Nephron (organoid): ENCODE data around the gene CSNK1E.

Experiments used
- H3K27ac Mint-ChIP-seq, 3 experiments: 2 replicates each; pipeline ENCODE4 v1.8.0; 2020; ENCODE audit warnings: mixed read lengths in 3 of 3, mild to moderate bottlenecking in 2 of 3, moderate library complexity in 1 of 3
- H3K27me3 Mint-ChIP-seq: 2 replicates; pipeline ENCODE4 v1.8.0; 2021; ENCODE audit warnings: low read depth, mild to moderate bottlenecking, moderate library complexity, mixed read lengths
- H3K36me3 Mint-ChIP-seq: 2 replicates; pipeline ENCODE4 v1.8.0; 2020; ENCODE audit warnings: low read depth, mixed read lengths
- H3K4me1 Mint-ChIP-seq: 2 replicates; pipeline ENCODE4 v1.8.0; 2020; ENCODE audit warnings: mixed read lengths
- H3K4me3 Mint-ChIP-seq, 3 experiments: 2 replicates each; pipeline ENCODE4 v1.8.0; 2020; ENCODE audit warnings: mild to moderate bottlenecking in 3 of 3, mixed read lengths in 3 of 3, moderate library complexity in 2 of 3
- H3K9me3 Mint-ChIP-seq: 2 replicates; pipeline ENCODE4 v1.8.0; 2020; ENCODE audit warnings: mixed read lengths
- CTCF ChIP-seq, 3 experiments: fragments of 200-600 bp; sonication (generic); IDR thresholded peaks; one replicate each; pipeline ENCODE4 v1.5.0; 2021; ENCODE audit warnings: antibody characterized with exemption in 3 of 3; ENCODE audit not compliant: unreplicated experiment in 3 of 3

CSNK1E gene

GRCh38 chr22:38310518-38311322 lies 6.5 kb downstream of the CSNK1E start:
- H3K36me3 Mint-ChIP-seq: peaks cover 42% of the 10 kb centered on the region
- H3K9me3 Mint-ChIP-seq: no peaks in the 10 kb centered on the region
- peaks cover 70% of the 10 kb centered on the region for H3K4me1 Mint-ChIP-seq
- H3K27ac Mint-ChIP-seq: peak overlapping the region in 2 of 3 experiments; percentile 52 to 64
- no peaks in the 10 kb centered on the region for H3K27me3 Mint-ChIP-seq
- H3K4me3 Mint-ChIP-seq: peak overlapping the region in 1 of 3 experiments; percentile 39
- no peak for TF ChIP-seq CTCF (IDR thresholded peaks at IDR 0.05; ENCODE audit: unreplicated experiment in 3 of 3)

DNA sequence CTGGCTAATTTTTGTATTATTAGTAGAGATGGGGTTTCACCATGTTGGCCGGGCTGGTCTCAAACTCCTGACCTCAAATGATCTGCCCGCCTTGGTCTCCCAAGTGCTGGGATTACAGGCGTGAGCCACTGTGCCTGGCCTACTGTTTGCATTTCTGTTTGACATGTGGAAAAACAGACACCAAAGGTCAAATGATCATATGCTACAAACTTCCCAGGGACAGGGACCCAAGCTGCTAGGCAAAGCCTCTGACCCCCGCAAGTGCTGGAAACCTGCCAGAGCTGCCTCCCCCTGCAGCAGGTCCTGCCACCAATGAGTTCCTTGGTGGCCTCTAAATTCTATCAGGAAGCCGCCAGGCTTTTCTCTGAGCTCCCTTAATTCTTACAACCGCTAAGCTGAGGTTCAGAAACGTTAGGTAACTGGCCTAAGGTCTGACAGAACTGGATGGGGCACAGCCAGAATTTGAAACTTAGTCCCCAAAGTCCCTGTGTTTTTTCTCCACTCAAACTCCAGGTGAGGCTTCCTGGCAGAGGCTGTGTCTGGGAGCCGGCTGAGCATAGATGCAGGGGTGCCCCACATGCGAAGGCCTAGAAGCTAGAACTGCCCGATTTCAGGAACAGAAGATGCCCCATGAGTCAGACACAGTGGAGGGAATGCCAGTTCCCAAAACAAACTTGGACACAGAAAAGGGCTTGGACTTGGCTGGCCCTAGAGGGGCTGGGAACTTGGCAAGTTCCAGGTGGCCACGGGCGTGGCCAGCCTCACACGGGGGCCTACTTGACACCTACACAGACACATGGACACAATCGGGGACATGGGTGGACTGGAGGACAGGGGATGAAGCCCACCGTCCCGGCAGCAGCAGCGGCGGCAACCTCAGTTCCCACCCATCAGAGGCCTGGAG lies 7.4 kb downstream of the CSNK1E start:
- peak overlapping the region in 1 of 3 experiments; percentile 52 for H3K27ac Mint-ChIP-seq
- no peak for TF ChIP-seq CTCF (IDR thresholded peaks at IDR 0.05; ENCODE audit: unreplicated experiment in 3 of 3)
- H3K36me3 Mint-ChIP-seq: peaks cover 47% of the 10 kb centered on the region
- no peaks in the 10 kb centered on the region for H3K27me3 Mint-ChIP-seq
- H3K4me3 Mint-ChIP-seq: no peak overlapping the region
- H3K9me3 Mint-ChIP-seq: no peaks in the 10 kb centered on the region
- peaks cover 70% of the 10 kb centered on the region for H3K4me1 Mint-ChIP-seq

- H3K4me3 Mint-ChIP-seq: no peak overlapping the region
- H3K36me3 Mint-ChIP-seq: peaks cover 50% of the 10 kb centered on the region
- peak overlapping the region; percentile 6 to 40 (median 12) for H3K27ac Mint-ChIP-seq
- H3K9me3 Mint-ChIP-seq: no peaks in the 10 kb centered on the region
- no peaks in the 10 kb centered on the region for H3K27me3 Mint-ChIP-seq
- H3K4me1 Mint-ChIP-seq: peaks cover 66% of the 10 kb centered on the region
- no peak for TF ChIP-seq CTCF (IDR thresholded peaks at IDR 0.05; ENCODE audit: unreplicated experiment in 3 of 3)
Observed at GRCh38 chr22:38308791-38309498, 8.3 kb downstream of the CSNK1E start.

GRCh38 chr22:38305471-38306448 lies 11.5 kb downstream of the CSNK1E start:
- Mint-ChIP-seq H3K27ac (peak overlapping the region; percentile 80 to 87 (median 87)), H3K4me3 (peak overlapping the region; percentile 10 to 28 (median 20)), H3K36me3 (peaks cover 44% of the 10 kb centered on the region), H3K9me3 (no peaks in the 10 kb centered on the region), H3K4me1 (peaks cover 42% of the 10 kb centered on the region), H3K27me3 (no peaks in the 10 kb centered on the region)
- TF ChIP-seq CTCF (IDR thresholded peaks at IDR 0.05; ENCODE audit: unreplicated experiment in 3 of 3): no peak

DNA sequence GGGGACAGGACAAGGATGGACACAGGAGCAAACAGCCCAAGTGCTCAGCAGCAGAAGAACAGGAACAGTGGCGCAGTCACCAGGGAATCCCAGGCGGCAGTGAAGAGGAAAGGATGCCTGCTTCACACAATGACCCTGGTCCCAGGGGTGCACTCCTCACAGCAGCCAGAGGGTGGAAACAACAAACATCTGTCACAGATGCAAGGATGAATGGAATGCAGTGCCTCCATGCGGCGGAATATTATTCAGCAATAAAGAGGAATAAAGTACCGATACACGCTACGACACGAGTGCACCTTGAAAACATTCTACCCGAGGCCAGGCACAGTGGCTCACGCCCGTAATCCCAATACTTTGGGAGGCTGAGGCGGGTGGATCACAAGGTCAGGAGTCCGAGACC lies 12.7 kb downstream of the CSNK1E start:
- no peaks in the 10 kb centered on the region for H3K27me3 Mint-ChIP-seq
- H3K27ac Mint-ChIP-seq: peak overlapping the region in 2 of 3 experiments; percentile 26 to 80
- peaks cover 53% of the 10 kb centered on the region for H3K36me3 Mint-ChIP-seq
- H3K4me3 Mint-ChIP-seq: no peak overlapping the region
- no peaks in the 10 kb centered on the region for H3K9me3 Mint-ChIP-seq
- no peak for TF ChIP-seq CTCF (IDR thresholded peaks at IDR 0.05; ENCODE audit: unreplicated experiment in 3 of 3)
- H3K4me1 Mint-ChIP-seq: peaks cover 34% of the 10 kb centered on the region
